ENCODE results near the gene SCT.

- TF ChIP-seq RARB (CRISPR knock-in tag; IDR thresholded peaks at IDR 0.05) (no peak), PPARA (CRISPR knock-in tag; IDR thresholded peaks at IDR 0.05; ENCODE audit: borderline replicate concordance) (no peak), CREB5 (CRISPR knock-in tag; IDR thresholded peaks at IDR 0.05; ENCODE audit: low read depth) (no peak), ZFP3 (CRISPR knock-in tag; IDR thresholded peaks at IDR 0.05) (no peak), PATZ1 (CRISPR knock-in tag; IDR thresholded peaks at IDR 0.05; ENCODE audit: borderline replicate concordance) (no peak), TCF4 (CRISPR knock-in tag; IDR thresholded peaks at IDR 0.05; ENCODE audit: borderline replicate concordance) (no peak), ZC3H10 (CRISPR knock-in tag; IDR thresholded peaks at IDR 0.05) (no peak), SNAI2 (CRISPR knock-in tag; IDR thresholded peaks at IDR 0.05) (no peak), CSDC2 (CRISPR knock-in tag; IDR thresholded peaks at IDR 0.05) (no peak), GLIS3 (CRISPR knock-in tag; IDR thresholded peaks at IDR 0.05) (no peak), BACH2 (CRISPR knock-in tag; IDR thresholded peaks at IDR 0.05; ENCODE audit: borderline replicate concordance) (no peak), ISL1 (CRISPR knock-in tag; IDR thresholded peaks at IDR 0.05) (no peak), ZNF70 (CRISPR knock-in tag; IDR thresholded peaks at IDR 0.05) (no peak)
Observed at GRCh38 chr11:637333-637592, 10.3 kb upstream of the SCT start.

Measured in SK-N-SH treated with all-trans-retinoic acid at 6 μM for 48 hours (cell line).